Coronary artery (tissue), 2 donors: ENCODE data around the gene TTC38.

Experiments
- DNase-seq: peaks from one replicate; pipeline ENCODE4 v3.0.0-alpha.2; 2017; ENCODE audit warnings: low spot score
- H3K27ac ChIP-seq, 2 donors: fragments of 200-600 bp; sonication (generic); one replicate each; pipeline ENCODE4 v1.5.1; 2016 to 2019
- H3K4me3 ChIP-seq: fragments of 200-600 bp; sonication (generic); 2 replicates; pipeline ENCODE4 v1.5.1; 2016; ENCODE audit warnings: mild to moderate bottlenecking, moderate library complexity
- CTCF ChIP-seq: fragments of 200-600 bp; sonication (generic); IDR thresholded peaks from one replicate; pipeline ENCODE4 v1.5.1; 2019; ENCODE audit warnings: antibody characterized with exemption

TTC38 gene

GRCh38 chr22:46290843-46291785, 23.3 kb downstream of the TTC38 start:
- DNase-seq = no peak
- no peak overlapping the region for H3K4me3 ChIP-seq
- TF ChIP-seq CTCF = no peak
- H3K27ac ChIP-seq = no peak overlapping the region

GRCh38 chr22:46292173-46292572, 24.4 kb downstream of the TTC38 start:
- TF ChIP-seq CTCF = no peak
- H3K27ac ChIP-seq = peak overlapping the region in 1 of 2 donors; percentile 49
- H3K4me3 ChIP-seq = no peak overlapping the region
- DNase-seq = no peak

- H3K4me3 ChIP-seq = no peak overlapping the region
- H3K27ac ChIP-seq = peak overlapping the region in 1 of 2 donors; percentile 49
- TF ChIP-seq CTCF = no peak
- no peak for DNase-seq
Measured at GRCh38 chr22:46292732-46293131, 24.9 kb downstream of the TTC38 start.

DNA sequence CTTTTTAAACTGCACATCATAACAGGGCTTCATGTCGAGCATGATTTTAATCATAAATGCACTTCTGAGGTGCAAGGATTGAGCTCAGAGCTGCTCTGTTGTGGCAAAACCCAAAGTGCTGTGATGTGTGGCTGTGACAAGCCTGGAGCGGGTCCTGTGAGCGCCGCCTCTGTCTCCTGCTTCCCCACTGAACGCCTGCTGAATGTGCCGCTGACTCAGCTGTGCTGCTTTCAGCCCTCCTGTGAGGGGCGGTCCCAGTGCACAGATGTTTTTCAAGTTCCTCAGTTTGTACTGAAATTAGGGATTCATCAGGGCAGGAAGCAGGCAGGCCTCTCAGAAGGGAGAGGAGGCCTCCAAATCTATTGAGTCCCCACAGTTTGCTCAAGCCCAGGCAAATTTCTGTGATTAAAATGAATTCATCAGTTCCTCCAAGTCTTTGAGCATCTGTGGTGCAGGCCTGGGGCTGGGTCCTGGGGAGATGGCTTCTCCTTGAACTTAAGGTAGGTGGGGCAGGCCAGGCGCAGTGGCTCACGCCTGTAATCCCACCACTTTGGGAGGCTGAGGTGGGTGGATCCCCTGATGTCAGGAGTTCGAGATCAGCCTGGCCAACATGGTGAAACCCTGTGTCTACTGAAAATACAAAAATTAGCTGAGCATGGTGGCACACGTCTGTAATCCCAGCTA, 25.9 kb downstream of the TTC38 start:
- no peak for TF ChIP-seq CTCF
- Histone ChIP-seq H3K4me3 (no peak overlapping the region), H3K27ac (peak overlapping the region in 1 of 2 donors; percentile 60)
- DNase-seq = no peak

DNA sequence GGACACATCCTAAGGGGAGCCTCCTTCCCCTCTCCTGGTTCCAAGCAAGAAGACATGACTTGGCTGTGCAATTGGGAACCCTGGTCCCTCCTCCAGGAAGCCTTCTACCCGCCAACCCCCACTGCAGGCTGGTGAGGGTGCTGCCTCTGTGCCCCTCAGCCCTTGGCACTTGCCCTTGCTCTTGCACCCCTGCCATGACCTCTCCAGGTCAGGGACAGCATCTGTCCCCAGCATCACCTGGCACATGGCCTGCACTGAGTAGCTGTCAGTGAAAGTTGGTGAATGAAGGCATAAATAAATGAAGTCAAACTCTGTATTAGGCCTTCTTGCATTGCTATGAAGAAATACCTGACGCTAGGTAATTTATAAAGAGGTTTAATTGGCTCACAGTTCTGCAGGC, 27.0 kb downstream of the TTC38 start:
- no peak overlapping the region for H3K27ac ChIP-seq
- no peak for DNase-seq
- TF ChIP-seq CTCF = no peak
- no peak overlapping the region for H3K4me3 ChIP-seq

- H3K4me3 ChIP-seq = peak overlapping the region; percentile 73
- no peak for DNase-seq
- H3K27ac ChIP-seq = peak overlapping the region; percentile 90 to 94
- TF ChIP-seq CTCF = no peak
Measured at GRCh38 chr22:46295277-46295971, 27.6 kb downstream of the TTC38 start.
